ENCODE data around the gene SP2. TPM values are rescaled to one million over a fixed set of nuclear protein-coding genes. Genes with fewer than 3 reads are reported as not detected.

The SP2 gene
- total and polyA plus RNA-seq, 12 donors: 1.8 to 21.1 (median 10.1) TPM

- intact Hi-C loops (cut with DNase I): no loop called here
- Histone ChIP-seq H3K9me3 (replicated peaks in 1 of 3) (no peaks in the 10 kb centered on the region), H3K27ac (no peak overlapping the region), H3K4me1 (replicated peaks in 1 of 2) (no peaks in the 10 kb centered on the region), H3K36me3 (replicated peaks in 1 of 2) (no peaks in the 10 kb centered on the region), H3K27me3 (peaks cover 28% of the 10 kb centered on the region), H3K4me3 (no peak overlapping the region)
- no peak for TF ChIP-seq CTCF (IDR thresholded peaks at IDR 0.05)
- no peak for TF ChIP-seq POLR2A (IDR thresholded peaks at IDR 0.05)
- no peak for DNase-seq
Measured at GRCh38 chr17:47871048-47871447, 25.0 kb upstream of the SP2 start.

DNA sequence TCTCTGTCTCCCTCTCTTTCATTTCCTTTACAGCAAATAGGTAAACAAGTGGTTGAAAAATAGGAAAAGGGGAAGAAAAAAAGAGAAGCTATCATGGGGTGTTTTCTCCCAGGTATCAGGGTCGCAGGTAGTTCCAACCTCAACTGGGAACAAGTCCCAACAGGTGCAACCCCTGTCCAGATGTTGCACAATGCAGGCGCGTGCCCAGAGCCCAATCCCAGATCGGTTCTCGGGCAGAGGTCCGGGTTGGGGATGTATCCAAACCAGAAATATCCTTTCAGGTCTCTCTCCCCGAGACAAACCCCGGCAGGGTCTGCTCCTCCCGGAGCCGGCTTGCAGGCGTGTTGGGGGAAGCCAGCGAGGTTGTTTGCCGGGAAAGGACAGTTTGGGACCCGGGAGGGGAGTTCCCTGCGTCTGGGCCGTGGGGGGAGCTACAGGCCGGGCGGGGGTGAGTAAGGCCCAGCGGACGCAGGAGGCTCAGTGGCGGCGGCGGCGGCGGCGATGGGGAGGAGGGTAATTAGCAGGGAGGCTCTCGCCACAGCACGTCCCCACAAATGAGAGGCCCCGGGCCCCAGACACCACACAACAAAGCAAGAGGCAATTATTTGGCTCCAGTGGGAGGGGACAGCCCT lies 23.9 kb upstream of the SP2 start:
- no peak for TF ChIP-seq CTCF (IDR thresholded peaks at IDR 0.05)
- intact Hi-C loops (cut with DNase I): no loop called here
- Histone ChIP-seq H3K27ac (no peak overlapping the region), H3K4me1 (replicated peaks in 1 of 2) (peaks cover 0 to under 1% of the 10 kb centered on the region in 2 donors), H3K4me3 (no peak overlapping the region), H3K36me3 (replicated peaks in 1 of 2) (no peaks in the 10 kb centered on the region), H3K27me3 (peaks cover 25% of the 10 kb centered on the region), H3K9me3 (replicated peaks in 1 of 3) (no peaks in the 10 kb centered on the region)
- WGBS, 4 donors: 48 to 71% (median 63%) methylated on average over 8 to 29 of the region's 29 CpGs
- no peak for DNase-seq

GRCh38 chr17:47872651-47873161 lies 23.3 kb upstream of the SP2 start:
- H3K36me3 ChIP-seq (replicated peaks in 1 of 2): no peaks in the 10 kb centered on the region
- no peak overlapping the region for H3K27ac ChIP-seq
- H3K9me3 ChIP-seq (replicated peaks in 1 of 3): no peaks in the 10 kb centered on the region
- 53 to 77% (median 67%) methylated on average over 4 to 15 of the region's 15 CpGs for WGBS, 4 donors
- TF ChIP-seq CTCF (IDR thresholded peaks at IDR 0.05) (no peak), POLR2A (IDR thresholded peaks at IDR 0.05) (no peak)
- no peak overlapping the region for H3K4me3 ChIP-seq
- peaks cover 1 to 6% of the 10 kb centered on the region in 2 donors for H3K4me1 ChIP-seq (replicated peaks in 1 of 2)
- intact Hi-C loops (cut with DNase I): no loop called here
- DNase-seq: no peak
- H3K27me3 ChIP-seq: peaks cover 25% of the 10 kb centered on the region

DNA sequence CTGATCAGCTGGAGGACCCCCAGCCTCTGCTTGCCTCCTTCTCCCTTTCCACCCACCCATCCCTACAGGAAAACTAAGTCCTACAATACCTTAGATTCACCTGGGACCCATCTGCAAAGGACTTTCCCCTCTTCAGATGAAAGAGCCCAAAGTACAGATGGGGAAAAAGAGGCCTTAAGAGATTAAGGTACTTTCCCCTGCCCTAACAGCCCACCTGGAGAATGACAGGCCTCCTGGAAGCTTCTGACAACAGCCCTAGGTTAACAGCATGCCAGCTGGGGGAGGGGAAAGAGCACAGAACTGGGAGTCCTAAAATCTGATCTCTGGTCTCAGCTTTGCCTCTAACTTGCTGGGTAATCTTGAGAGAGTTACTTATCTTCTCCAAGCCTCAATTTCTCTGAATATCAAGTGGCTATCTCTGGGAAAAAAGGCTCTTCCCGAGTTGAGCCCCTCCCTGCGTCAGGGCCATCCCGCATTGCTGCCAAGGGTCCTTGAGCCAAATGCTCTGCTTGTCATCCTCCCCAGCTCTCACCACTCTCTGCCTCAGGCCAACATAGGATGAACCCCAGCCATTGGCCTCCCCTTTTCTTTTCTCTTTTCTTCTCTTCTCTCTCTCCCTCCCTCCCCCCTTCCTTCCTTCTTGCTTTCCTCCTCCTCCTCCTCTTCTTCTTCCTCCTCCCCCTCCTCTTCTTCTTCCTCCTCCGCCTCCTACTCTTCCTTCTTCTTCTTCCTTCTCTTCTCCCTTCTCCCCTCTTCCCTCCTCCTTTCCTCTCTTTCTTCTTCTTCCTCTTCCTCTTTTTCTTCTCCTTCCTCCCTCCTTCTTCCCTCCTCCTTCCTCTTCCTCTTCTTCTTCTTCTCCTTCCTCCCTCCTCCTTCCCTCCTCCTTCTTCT lies 22.6 kb upstream of the SP2 start:
- Histone ChIP-seq H3K4me3 (no peak overlapping the region), H3K36me3 (replicated peaks in 1 of 2) (no peaks in the 10 kb centered on the region), H3K4me1 (replicated peaks in 1 of 2) (peaks cover 3 to 10% of the 10 kb centered on the region in 2 donors), H3K27me3 (peaks cover 25% of the 10 kb centered on the region), H3K27ac (no peak overlapping the region), H3K9me3 (replicated peaks in 1 of 3) (no peaks in the 10 kb centered on the region)
- TF ChIP-seq CTCF (IDR thresholded peaks at IDR 0.05) (no peak), POLR2A (IDR thresholded peaks at IDR 0.05) (no peak)
- 47 to 61% (median 58%) methylated on average over 4 of the region's 4 CpGs for WGBS, 4 donors
- DNase-seq: no peak
- intact Hi-C loops (cut with DNase I): no loop called here
